Activated CD4-positive, alpha-beta T cell treated with anti-CD3 and anti-CD28 coated beads, Interleukin-2, amount 10 ng/mL, durations not matched to agents 7 days and 5 days (primary cell): ENCODE results near the gene DLGAP1. TPM values are rescaled to one million over a fixed set of nuclear protein-coding genes. Genes with fewer than 3 reads are reported as not detected.

ENCODE experiments used
- CTCF ChIA-PET: fragments of 350-600 bp; sonication (Branson Sonifier 250); formaldehyde crosslinking; loops from one replicate; lab custom pipeline; 2021; ENCODE audit warnings: antibody characterized with exemption; lab: Charles Lee
- POLR2A ChIA-PET: fragments of 350-600 bp; sonication (Branson Sonifier 250); formaldehyde crosslinking; loops from one replicate; lab custom pipeline; 2021; ENCODE audit warnings: antibody characterized with exemption; lab: Charles Lee
- DNase-seq: peaks from one replicate; pipeline ENCODE4 v3.0.0-alpha.2; 2020
- H3K27ac Mint-ChIP-seq: one replicate; pipeline ENCODE4 v1.8.0; 2021; ENCODE audit warnings: mild to moderate bottlenecking, moderate library complexity, mixed read lengths
- H3K27me3 Mint-ChIP-seq: one replicate; pipeline ENCODE4 v1.8.0; 2021; ENCODE audit warnings: mixed read lengths
- H3K36me3 Mint-ChIP-seq: one replicate; pipeline ENCODE4 v1.8.0; 2021; ENCODE audit warnings: low read depth, mixed read lengths
- H3K4me1 Mint-ChIP-seq: one replicate; pipeline ENCODE4 v1.8.0; 2021; ENCODE audit warnings: mixed read lengths
- H3K4me3 Mint-ChIP-seq: one replicate; pipeline ENCODE4 v1.8.0; 2021; ENCODE audit warnings: mild to moderate bottlenecking, moderate library complexity, mixed read lengths
- H3K9me3 Mint-ChIP-seq: one replicate; pipeline ENCODE4 v1.8.0; 2021; ENCODE audit warnings: mixed read lengths
- total RNA-seq, 2 experiments: library from RNA; stranded (reverse); gene quantifications; one replicate each; pipeline ENCODE4 v1.2.3, GENCODE V29; 2021

The DLGAP1 gene
- total RNA-seq, 2 experiments from 2014 or later: 0.10 TPM; not detected in 1

GRCh38 chr18:3526421-3527354, 928.4 kb downstream of the DLGAP1 start:
- Mint-ChIP-seq H3K4me3 (peak overlapping the region; percentile 25), H3K27me3 (no peaks in the 10 kb centered on the region), H3K27ac (no peak overlapping the region), H3K9me3 (peaks cover 6% of the 10 kb centered on the region), H3K36me3 (peaks cover 2% of the 10 kb centered on the region), H3K4me1 (peaks cover 17% of the 10 kb centered on the region)
- CTCF ChIA-PET: interaction anchor here (0.6 to 1.0 kb wide), 3 partner anchors 16 to 628 kb away, joined by 3 to 6 read pairs (median 4); no protein-coding TSS in a partner anchor
- POLR2A ChIA-PET: interaction anchor here (0.6 kb wide), 1 partner anchor 1339 kb away, joined by 3 read pairs; no protein-coding TSS in a partner anchor
- DNase-seq: no peak

DNA sequence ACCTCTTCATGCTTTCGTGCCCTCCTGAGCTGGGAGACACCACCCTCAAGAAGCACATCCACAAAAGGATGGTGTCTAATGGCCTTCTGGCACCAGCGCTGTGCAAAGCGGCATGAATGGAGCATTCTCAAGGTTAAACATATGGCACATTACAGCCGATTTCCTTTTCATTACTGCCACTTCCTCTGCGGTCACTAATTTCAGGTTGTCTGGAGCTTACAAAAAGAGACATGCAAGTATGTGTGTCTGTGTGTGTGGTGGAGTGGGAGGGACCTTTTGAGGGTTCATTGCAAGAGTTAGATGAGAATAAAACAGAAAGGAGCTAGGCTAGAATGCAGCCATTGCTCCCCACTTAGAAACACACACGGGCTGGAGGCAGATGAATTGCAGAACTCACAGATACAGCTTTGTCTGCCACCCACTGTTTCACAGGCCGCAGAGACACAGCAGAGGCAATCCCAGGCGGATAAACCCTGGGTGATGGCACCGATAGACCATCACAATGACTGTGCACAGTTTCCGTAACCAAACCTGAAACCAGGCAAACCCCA, 929.2 kb downstream of the DLGAP1 start:
- Mint-ChIP-seq H3K4me3 (peak overlapping the region; percentile 16), H3K36me3 (peaks cover 2% of the 10 kb centered on the region), H3K27ac (no peak overlapping the region), H3K9me3 (peaks cover 6% of the 10 kb centered on the region), H3K4me1 (peaks cover 17% of the 10 kb centered on the region), H3K27me3 (no peaks in the 10 kb centered on the region)
- CTCF ChIA-PET: interaction anchor here (1.0 kb wide), 1 partner anchor 15 kb away, joined by 4 read pairs; no protein-coding TSS in a partner anchor
- peak; percentile 61 for DNase-seq
- POLR2A ChIA-PET: interaction anchor here (0.6 to 0.7 kb wide), 2 partner anchors 71 to 1338 kb away, joined by 3 read pairs; no protein-coding TSS in a partner anchor

GRCh38 chr18:3524706-3525105, 930.4 kb downstream of the DLGAP1 start:
- Mint-ChIP-seq H3K36me3 (peaks cover 2% of the 10 kb centered on the region), H3K4me1 (peaks cover 17% of the 10 kb centered on the region), H3K27me3 (no peaks in the 10 kb centered on the region), H3K9me3 (peaks cover 6% of the 10 kb centered on the region), H3K27ac (no peak overlapping the region), H3K4me3 (no peak overlapping the region)
- ChIA-PET POLR2A (no interaction called here), CTCF (no interaction called here)
- DNase-seq: no peak

DNA sequence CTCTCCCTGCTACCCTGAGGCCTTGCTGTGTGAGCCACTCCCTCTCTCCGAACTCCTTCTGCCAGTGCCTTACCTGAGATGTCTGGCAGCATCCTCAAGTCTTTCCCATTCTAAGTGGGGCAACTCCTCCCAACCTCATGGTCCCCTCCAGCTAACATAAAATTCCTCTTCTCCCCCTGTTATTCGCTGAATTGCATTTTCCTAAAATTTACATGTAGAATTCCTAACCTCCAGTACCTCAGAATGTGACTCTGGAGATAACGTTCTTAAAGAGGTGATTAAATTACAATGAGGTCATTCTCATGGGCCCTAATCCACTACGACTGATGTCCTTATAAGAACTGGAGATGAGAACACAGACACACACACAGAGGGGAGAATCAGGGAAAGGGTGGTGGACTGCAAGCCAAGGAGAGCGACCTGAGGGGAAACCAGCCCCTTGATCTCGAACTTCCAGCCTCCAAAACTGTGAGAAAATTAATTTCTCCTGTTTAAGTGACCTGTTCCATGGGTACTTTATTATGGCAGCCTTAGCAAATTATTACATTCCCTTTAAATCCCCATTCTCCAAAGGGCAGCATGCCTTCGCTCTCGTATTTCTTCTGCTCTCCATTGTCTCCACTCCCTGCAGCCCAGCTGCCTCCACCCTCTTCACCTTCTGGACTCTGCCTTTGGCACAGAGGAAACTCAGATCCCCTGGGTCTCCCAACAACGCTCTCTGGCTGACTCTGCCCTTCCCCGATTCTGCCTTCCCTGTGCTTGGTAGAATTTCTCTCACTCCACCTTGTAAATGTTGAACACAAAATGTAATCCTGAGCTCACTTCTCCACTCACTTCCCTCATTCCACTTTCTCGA, 934.6 kb downstream of the DLGAP1 start:
- H3K27me3 Mint-ChIP-seq: peaks cover 4% of the 10 kb centered on the region
- peak overlapping the region; percentile 3 for H3K27ac Mint-ChIP-seq
- DNase-seq: no peak
- H3K4me1 Mint-ChIP-seq: peaks cover under 1% of the 10 kb centered on the region
- CTCF ChIA-PET: no interaction called here
- peaks cover 2% of the 10 kb centered on the region for H3K36me3 Mint-ChIP-seq
- POLR2A ChIA-PET: no interaction called here
- no peak overlapping the region for H3K4me3 Mint-ChIP-seq
- peaks cover 6% of the 10 kb centered on the region for H3K9me3 Mint-ChIP-seq

DNA sequence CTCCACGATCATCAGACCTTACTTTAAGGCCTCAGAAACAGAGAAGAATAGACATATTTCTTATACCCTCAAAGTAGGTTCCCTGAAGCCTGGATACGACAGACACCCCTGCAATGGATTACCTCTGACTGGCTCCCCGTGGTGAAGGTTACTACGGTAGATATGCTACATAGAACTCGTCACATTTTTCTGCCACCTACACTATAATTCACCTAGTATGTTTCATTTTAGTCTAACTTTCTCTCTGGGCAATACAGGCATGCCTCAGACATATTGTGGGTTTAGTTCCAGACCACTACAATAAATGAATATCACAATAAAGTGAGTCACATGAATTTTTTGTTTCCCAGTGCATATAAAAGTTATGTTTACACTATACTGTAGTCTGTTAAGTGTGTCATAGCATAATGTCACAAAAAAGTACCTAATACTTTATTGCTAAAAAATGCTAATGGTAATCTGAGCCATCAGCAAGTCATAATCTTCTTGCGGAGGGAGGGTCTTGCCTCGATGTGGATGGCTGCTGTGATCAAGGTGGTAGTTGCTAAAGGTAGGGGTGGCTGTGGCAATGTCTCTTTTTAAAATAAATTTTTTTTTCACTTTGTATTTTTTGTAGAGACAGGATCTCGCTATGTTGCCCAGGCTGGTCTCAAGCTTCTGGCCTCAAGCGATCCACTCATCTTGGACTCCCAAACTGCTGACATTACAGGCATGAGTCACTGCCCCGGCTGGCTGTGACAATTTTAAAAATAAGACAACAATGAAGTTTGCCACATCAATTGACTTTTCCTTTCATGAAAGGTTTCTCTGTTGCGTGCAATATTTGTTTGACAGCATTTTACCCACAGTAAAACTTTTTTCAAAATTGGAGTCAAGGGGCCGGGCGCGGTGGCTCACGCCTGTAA, 940.5 kb downstream of the DLGAP1 start:
- no peak overlapping the region for H3K4me3 Mint-ChIP-seq
- CTCF ChIA-PET: no interaction called here
- no peak for DNase-seq
- peaks cover 3% of the 10 kb centered on the region for H3K9me3 Mint-ChIP-seq
- H3K4me1 Mint-ChIP-seq: peaks cover 7% of the 10 kb centered on the region
- H3K36me3 Mint-ChIP-seq: no peaks in the 10 kb centered on the region
- POLR2A ChIA-PET: no interaction called here
- no peak overlapping the region for H3K27ac Mint-ChIP-seq
- H3K27me3 Mint-ChIP-seq: peaks cover 4% of the 10 kb centered on the region

- Mint-ChIP-seq H3K36me3 (no peaks in the 10 kb centered on the region), H3K27me3 (peaks cover 4% of the 10 kb centered on the region), H3K4me3 (no peak overlapping the region), H3K9me3 (peaks cover 3% of the 10 kb centered on the region), H3K4me1 (peaks cover 7% of the 10 kb centered on the region), H3K27ac (no peak overlapping the region)
- no peak for DNase-seq
- CTCF ChIA-PET: no interaction called here
- POLR2A ChIA-PET: no interaction called here
These were observed 941.6 kb downstream of the DLGAP1 start for GRCh38 chr18:3513481-3513880.

GRCh38 chr18:3511980-3512379, 943.1 kb downstream of the DLGAP1 start:
- Mint-ChIP-seq H3K27me3 (no peaks in the 10 kb centered on the region), H3K27ac (no peak overlapping the region), H3K9me3 (peaks cover 3% of the 10 kb centered on the region), H3K4me3 (no peak overlapping the region), H3K36me3 (no peaks in the 10 kb centered on the region), H3K4me1 (peaks cover 7% of the 10 kb centered on the region)
- CTCF ChIA-PET: no interaction called here
- POLR2A ChIA-PET: no interaction called here
- DNase-seq: no peak

- ChIA-PET POLR2A (no interaction called here), CTCF (interaction anchor here (1.3 kb wide), 1 partner anchor 15 kb away, joined by 4 read pairs; no protein-coding TSS in a partner anchor)
- Mint-ChIP-seq H3K4me3 (no peak overlapping the region), H3K4me1 (peaks cover 7% of the 10 kb centered on the region), H3K27ac (no peak overlapping the region), H3K9me3 (peaks cover 3% of the 10 kb centered on the region), H3K27me3 (no peaks in the 10 kb centered on the region), H3K36me3 (no peaks in the 10 kb centered on the region)
- no peak for DNase-seq
These were observed 944.2 kb downstream of the DLGAP1 start for GRCh38 chr18:3510896-3511295.

- H3K4me1 Mint-ChIP-seq: peaks cover 7% of the 10 kb centered on the region
- ChIA-PET POLR2A (no interaction called here), CTCF (interaction anchor here (1.0 to 1.3 kb wide), 2 partner anchors 11 to 16 kb away, joined by 3 to 4 read pairs; no protein-coding TSS in a partner anchor)
- peaks cover 3% of the 10 kb centered on the region for H3K9me3 Mint-ChIP-seq
- H3K27ac Mint-ChIP-seq: no peak overlapping the region
- no peaks in the 10 kb centered on the region for H3K36me3 Mint-ChIP-seq
- DNase-seq: no peak
- H3K4me3 Mint-ChIP-seq: no peak overlapping the region
- H3K27me3 Mint-ChIP-seq: no peaks in the 10 kb centered on the region
These were observed 945.1 kb downstream of the DLGAP1 start for GRCh38 chr18:3510024-3510423.

GRCh38 chr18:3508576-3509549, 946.2 kb downstream of the DLGAP1 start:
- POLR2A ChIA-PET: interaction anchor here (0.6 kb wide), 1 partner anchor 55 kb away, joined by 3 read pairs; no protein-coding TSS in a partner anchor

DNA sequence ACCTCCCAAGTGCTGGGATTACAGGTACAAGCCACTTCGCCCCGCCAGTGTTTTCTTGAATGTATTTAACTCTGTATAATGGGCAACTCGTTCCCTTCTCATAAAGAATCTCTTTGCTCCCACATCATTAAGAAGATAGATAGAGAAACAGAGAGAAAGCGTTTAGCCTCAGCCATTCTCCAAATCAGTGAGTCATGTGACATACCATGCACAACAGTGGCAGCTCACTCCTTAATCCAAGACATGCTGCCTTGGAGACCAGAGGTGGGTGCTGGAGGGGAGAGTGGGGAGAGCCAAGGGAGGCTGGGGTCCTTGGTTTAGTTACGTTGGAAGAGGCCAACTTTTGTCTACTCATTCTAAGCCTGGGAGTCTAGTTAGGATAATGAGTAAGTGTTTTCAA, 950.5 kb downstream of the DLGAP1 start:
- ChIA-PET POLR2A (no interaction called here), CTCF (no interaction called here)
- no peaks in the 10 kb centered on the region for H3K9me3 Mint-ChIP-seq
- H3K27me3 Mint-ChIP-seq: peaks cover 13% of the 10 kb centered on the region
- no peak for DNase-seq
- peaks cover 5% of the 10 kb centered on the region for H3K4me1 Mint-ChIP-seq
- no peak overlapping the region for H3K27ac Mint-ChIP-seq
- H3K4me3 Mint-ChIP-seq: no peak overlapping the region
- no peaks in the 10 kb centered on the region for H3K36me3 Mint-ChIP-seq

More at GRCh38 chr18:3508576-3509549, 946.2 kb downstream of the DLGAP1 start:
- Mint-ChIP-seq H3K27ac (no peak overlapping the region), H3K4me1 (peaks cover 7% of the 10 kb centered on the region), H3K4me3 (no peak overlapping the region), H3K9me3 (peaks cover 3% of the 10 kb centered on the region), H3K36me3 (no peaks in the 10 kb centered on the region), H3K27me3 (no peaks in the 10 kb centered on the region)
- no peak for DNase-seq
- CTCF ChIA-PET: interaction anchor here (0.6 to 1.2 kb wide), 3 partner anchors 10 to 167 kb away, joined by 3 read pairs; no protein-coding TSS in a partner anchor
